HL-60 (cell line): ENCODE results near the gene ZNF557.

ENCODE experiments used
- CTCF ChIP-seq: IDR thresholded peaks from one replicate; pipeline ENCODE4 v1.5.1; 2011; ENCODE audit warnings: low read length, control low read depth, inconsistent platforms; ENCODE audit not compliant: insufficient read depth
- GABPA ChIP-seq: IDR thresholded peaks from 2 replicates; pipeline ENCODE4 v1.6.1; 2012; ENCODE audit warnings: low read depth
- REST ChIP-seq: IDR thresholded peaks from 2 replicates; pipeline ENCODE4 v1.6.1; 2012; ENCODE audit warnings: low read depth; ENCODE audit not compliant: insufficient replicate concordance
- SPI1 ChIP-seq: IDR thresholded peaks from 2 replicates; pipeline ENCODE4 v1.6.1; 2012; ENCODE audit warnings: low read depth, mild to moderate bottlenecking, borderline replicate concordance

- TF ChIP-seq CTCF (no peak), GABPA (no peak), REST (no peak), SPI1 (no peak)
Measured at GRCh38 chr19:7104747-7105447, 35.4 kb downstream of the ZNF557 start.
